ENCODE measurements around the gene SLC7A14.

SLC7A14 gene

GRCh38 chr3:170585937-170586310 is at the start of gene SLC7A14:
Gene SLC7A14 (minus strand): TSS chr3:170586075. CDS start chr3:170526936, 59,139 bp downstream.
- peak; percentile 73 for DNase-seq

DNA sequence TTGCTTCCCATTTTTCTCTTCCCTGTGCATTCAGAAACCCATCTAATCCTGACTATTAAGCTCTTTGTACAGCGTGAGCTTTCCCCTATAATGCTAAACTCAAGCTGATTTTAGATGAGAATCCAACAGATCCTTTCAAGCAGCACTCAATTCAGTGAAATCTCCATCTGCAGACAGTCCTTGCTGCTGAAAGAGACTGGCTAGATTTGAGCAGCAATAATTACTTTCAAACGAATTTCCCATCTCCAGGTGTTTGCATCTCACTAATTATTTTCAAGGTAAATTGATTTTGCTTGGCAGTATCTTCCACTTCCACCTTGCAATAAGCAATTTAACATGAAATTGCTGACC is 49.5 kb upstream of the SLC7A14 start:
- DNase-seq, result no peak

DNA sequence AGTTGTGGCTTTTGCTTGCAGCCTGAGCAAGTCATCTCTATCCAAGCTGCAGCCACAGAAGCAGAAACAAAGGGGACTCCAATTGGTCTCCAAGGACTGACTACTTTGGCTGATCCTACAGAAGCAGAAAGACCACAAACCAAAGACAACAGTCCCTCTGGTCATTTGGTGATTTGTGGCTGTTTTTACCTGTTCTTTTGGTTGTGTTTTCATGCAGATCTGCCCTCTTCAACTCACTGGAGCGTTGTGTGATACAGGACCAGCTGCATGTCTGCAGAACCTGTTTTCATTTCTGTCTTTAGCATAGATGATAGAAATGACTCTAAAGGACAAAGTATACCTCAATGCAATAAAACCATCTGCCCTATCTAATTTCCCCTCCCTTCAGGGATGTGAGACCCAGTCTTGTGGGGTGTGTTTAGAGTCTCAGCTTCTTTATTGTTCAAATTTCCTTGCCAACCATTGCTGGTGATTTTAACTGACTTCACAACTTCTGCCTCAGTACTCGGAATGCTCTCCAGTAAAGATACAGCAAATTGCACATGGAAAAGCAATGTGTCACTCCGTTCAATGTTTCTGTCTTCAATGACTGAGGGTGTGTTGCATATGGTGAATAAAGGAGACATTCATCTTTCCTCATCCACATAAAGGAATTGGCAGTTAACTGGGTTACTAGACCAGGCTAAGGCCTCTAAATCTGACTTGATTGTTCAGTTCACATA is 48.9 kb upstream of the SLC7A14 start:
- no peak for DNase-seq

DNA sequence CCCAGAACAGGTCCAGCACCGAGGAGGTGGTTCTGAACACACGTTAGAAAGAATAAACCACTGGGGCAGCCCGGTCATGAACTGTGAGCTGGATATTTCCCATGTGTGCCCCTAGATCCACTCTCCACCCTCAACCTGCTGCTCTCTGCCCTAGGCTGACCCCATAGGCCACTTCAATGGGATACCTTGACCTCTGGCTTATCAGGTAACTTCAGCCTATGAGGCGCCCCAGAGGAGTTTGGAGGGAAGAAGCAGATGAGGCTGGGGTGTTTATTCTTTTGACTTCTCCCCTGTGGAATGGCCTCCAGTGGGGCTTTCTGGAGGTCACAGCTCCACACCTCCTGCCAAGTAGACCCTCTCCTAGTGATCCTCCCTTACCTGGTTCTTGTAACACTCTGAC is 47.7 kb upstream of the SLC7A14 start:
- DNase-seq, result no peak

DNA sequence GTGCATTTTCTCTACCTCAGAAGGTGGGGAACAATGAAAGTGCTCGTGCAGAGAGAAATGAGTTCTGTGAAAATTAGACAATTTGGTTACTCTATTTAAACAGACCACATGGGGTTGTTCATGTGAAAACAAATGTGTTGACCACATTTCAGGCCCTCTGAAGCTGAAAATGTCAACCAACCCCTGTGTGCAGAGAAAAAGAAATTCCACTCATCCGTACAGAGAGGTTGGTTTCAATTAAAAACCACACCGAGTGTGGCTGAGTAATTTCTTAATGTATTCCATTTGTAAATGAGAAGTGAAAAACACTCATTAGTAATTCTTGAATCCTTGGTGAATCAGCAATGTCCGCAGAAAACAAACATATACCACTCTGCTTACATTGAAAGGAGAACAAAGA is 46.9 kb upstream of the SLC7A14 start:
- DNase-seq, result no peak

GRCh38 chr3:170631755-170632488 is 46.0 kb upstream of the SLC7A14 start:
- no peak for DNase-seq

DNA sequence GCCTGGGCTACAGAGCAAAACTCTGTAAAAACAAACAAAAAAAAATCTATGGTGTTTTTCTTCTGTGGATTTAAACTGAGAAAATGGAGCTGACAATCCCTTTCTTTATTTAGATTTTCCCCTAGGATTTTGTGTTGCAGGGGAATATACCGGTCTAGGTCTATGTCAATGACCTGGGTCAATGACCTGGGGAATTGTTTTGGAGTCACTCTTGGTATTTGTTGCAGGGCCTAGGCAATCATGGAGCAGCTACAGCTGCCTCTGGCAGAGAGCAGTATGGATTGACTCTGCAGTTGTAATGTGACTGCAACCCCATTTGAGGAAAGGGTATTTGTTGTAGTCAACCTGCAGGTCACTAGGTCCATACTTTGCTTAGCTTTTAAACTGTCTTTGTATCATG is 37.6 kb upstream of the SLC7A14 start:
- no peak for DNase-seq

- no peak for DNase-seq
Measured at GRCh38 chr3:170622369-170623159, 36.7 kb upstream of the SLC7A14 start.

DNA sequence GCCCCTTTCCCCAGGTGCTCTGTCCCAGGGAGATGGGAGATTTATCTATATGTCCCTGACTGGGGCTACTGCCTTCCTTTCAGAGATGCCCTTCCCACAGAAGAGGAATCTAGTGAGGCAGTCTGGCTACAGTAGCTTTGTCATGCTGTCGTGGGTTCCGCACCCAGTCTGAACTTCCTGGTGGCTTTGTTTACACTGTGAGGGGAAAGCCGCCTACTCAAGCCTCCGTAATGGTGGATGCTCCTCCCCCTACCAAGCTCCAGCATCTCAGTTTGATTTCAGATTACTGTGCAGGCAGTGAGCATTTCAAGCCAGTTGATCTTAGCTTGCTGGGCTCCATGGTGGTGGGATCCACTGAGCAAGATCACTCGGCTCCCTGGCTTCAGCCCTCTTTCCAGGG is 35.4 kb upstream of the SLC7A14 start:
- DNase-seq, result no peak

- no peak for DNase-seq
Measured at GRCh38 chr3:170614214-170614966, 28.5 kb upstream of the SLC7A14 start.

DNA sequence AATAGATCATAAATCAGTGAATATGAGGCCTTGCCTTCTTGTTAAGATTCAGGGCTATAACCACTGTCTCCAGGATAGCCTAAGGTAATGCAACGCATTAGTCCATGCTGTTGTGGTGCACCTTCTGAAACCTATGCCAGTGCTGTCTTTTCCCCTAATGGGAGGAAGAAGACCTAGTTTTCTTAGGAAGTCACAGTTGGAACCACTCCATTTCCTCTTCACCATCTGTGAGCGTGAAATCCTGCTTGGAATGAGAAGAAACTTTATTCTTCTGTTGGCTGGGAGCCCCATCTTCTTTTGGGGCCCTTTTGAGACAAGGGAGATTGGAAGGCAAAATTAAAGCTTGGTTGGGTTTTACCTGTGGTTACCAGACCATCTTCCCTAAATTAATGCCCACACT is 25.9 kb upstream of the SLC7A14 start:
- no peak for DNase-seq

DNA sequence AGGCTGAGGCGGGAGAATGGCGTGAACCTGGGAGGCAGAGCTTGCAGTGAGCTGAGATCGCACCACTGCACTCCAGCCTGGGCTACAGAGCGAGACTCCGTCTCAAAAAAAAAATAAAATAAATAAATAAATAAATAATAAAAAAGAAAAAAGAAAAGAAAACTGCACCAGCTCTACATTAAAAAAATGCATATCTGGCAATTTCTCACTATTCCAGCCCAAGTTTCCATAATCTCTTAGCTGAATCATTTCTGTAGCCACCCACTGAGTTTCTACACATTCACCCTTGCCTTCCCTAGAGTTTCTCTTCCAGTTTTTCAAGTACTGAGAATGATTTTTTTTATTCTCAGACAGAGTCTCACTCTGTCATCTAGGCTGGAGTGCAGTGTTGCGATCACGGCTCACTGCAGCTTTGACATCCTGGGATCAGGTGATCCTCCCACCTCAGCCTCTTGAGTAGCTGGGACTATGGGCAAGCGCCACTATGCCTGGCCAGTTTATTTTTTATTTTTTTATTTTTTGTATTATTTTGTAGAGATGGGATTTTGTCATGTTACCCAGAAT is 24.5 kb upstream of the SLC7A14 start:
- no peak for DNase-seq

GRCh38 chr3:170608475-170608874 is 22.6 kb upstream of the SLC7A14 start:
- DNase-seq, result no peak

DNA sequence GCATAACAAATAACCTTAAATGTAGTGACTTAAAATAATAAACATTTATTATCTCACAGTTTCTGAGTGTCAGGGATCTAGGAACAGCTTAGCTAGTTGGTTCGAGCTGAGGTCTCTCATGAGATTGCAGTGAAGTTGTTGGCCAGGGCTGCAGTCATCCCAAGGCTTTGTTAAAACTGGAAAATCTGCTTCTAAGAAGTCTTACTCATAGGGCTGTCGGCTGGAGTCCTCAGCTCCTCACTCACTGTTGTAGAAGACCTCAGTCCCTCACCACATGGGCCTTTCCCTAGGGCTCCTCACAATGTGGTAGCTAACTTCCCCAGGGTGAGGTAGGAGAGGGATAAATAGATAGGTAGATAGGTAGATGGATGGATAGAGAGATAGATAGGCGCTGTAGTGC is 20.8 kb upstream of the SLC7A14 start:
- DNase-seq, result no peak

DNA sequence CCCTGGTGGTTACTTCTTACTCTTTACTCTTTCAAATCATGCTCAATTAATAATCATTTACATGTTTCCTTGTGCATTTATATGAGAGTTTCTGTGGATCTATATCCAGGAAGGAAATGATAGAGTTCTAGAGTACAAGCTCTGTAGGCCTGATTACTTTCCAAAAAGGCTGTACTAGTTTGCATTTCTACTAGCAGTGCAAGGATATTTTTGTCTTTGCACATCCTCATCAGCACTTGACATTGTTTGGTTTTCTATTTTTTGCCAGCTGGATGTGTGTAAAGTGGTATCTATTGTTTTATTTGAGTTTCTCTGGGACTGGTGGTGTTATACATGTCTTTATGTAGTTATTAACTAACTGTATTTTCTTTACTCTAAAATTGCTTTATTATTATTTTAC is 19.6 kb upstream of the SLC7A14 start:
- DNase-seq, result no peak

DNA sequence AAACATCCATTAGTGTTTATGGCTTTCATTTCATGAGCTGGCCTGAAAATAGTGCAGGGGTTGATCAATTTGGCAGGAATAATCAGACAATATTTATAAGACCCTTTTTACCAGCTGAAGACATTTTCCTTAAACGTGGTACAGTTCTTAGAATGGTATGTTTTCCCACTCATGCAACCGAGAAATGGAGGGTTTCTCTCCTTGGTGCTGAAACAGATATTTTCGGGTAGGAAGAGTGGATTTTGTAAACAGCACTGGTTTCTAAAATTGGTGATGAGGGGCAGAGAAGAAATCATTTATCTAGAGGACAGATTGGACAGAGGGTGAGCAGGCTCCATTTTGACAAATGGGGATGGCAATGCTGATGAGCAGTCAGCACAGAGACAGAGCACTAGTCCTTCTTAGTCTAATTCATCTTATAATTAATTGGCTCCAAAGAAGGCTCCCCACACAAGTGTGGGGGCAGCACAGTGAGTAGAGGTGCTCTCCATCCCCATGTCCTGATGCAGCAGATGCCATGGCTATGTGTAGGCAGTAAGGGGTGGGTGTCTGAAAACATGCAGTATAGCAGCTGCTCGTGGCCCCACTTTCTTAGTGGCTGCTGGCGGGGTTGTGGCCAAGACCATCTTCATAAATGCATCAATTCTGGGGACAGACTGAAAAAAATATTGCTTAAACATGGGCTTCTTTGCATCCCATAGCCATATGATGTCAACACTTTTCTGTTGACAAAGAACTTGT is 18.1 kb upstream of the SLC7A14 start:
- DNase-seq, result no peak

GRCh38 chr3:170602556-170602955 is 16.7 kb upstream of the SLC7A14 start:
- no peak for DNase-seq

DNA sequence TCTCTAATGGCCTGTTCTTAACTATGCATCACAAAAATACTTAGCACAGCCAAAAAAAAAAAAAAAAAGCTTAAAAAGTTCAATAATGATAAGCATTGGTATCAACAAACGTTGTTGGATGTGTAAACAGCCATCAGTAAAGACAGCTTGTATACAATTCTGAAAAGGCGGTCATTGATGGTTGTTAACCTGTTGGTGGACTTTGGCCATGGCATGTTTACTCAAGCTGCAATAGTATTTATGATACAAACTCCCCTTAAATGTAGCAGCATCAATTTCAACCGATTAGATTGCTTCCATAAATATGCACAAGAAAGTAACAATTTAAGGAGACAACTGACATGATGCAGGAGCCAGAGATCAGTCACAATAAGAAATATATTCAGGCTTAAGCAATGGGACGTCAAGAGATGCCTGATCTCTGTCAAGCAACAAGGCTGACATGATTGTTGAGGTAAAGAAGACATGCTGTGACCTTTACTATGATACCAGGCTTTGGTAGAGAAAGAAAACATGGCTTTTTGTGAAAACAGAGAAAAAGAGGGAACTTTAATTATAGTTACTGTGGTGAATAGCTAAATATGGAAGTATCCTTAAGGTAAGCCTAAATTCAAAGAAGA is 14.2 kb upstream of the SLC7A14 start:
- DNase-seq, result no peak

DNA sequence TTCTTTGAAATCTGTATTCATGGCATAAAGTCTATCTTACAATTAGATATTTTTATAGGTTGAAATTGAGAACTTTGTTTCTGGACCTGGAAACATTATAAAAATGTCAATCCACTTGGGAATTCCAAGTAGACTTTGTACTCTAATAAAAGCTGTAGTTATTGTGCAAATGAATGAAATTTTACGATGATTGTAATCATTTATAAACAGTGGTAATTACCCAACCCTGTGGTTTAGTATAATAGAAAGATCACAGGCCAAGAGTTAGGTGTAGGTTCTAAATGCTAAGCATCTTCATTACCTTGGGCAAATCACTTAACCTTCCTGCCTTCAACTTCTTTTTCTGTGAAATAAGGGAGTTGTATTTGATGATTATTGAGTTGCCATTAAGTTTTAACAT is 13.2 kb upstream of the SLC7A14 start:
- no peak for DNase-seq

- DNase-seq, result no peak
Measured at GRCh38 chr3:170598091-170598502, 12.2 kb upstream of the SLC7A14 start.

- DNase-seq, result no peak
Measured at GRCh38 chr3:170594528-170594927, 8.7 kb upstream of the SLC7A14 start.

- DNase-seq, result no peak
Measured at GRCh38 chr3:170593634-170594033, 7.8 kb upstream of the SLC7A14 start.

All from NCI-H510A (cell line).